ENCODE data around the gene LSM11. TPM values are rescaled to one million over a fixed set of nuclear protein-coding genes. Genes with fewer than 3 reads are reported as not detected.
"Not testable (repeated sequence)": the region's sequence is repeated elsewhere in the genome, so short reads cannot be mapped to it uniquely, and the experiment has no call there.

The LSM11 gene
- polyA plus RNA-seq, 2 donors: 0.94 to 1.3 TPM

GRCh38 chr5:157713830-157714595 is 29.5 kb upstream of the LSM11 start:
- Histone ChIP-seq H3K4me3 (ENCODE audit: low read depth in 1 of 2, low read length in 2 of 2) (no peak overlapping the region), H3K4me1 (ENCODE audit: control insufficient read depth in 2 of 2, insufficient read depth in 2 of 2, low read length in 1 of 2) (no peaks in the 10 kb centered on the region), H3K36me3 (ENCODE audit: control insufficient read depth in 2 of 2, insufficient read depth in 2 of 2, low read length in 1 of 2) (no peaks in the 10 kb centered on the region), H3K27me3 (ENCODE audit: control insufficient read depth in 1 of 2, insufficient read depth in 2 of 2, low read length in 2 of 2) (no peaks in the 10 kb centered on the region), H3K27ac (ENCODE audit: low read depth in 2 of 2, low read length in 1 of 2) (no peak overlapping the region), H3K9me3 (ENCODE audit: control insufficient read depth in 2 of 2, insufficient read depth in 1 of 2, low read depth in 1 of 2, low read length in 1 of 2) (no peaks in the 10 kb centered on the region)
- 86 to 87% methylated on average over 4 of the region's 4 CpGs for WGBS, 2 donors

DNA sequence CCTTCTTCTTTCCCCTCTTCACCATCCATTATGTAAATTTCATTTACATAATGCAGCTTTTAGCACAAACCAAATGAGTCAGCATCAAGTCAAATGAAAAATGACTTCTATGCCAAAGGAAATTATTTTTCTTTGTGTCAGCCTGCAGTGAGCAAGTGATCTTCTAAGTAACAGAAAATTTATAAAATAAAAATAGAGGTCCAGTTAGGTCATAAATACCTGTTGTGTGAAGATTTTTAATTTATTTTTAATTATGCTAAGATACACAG is 29.0 kb upstream of the LSM11 start:
- Histone ChIP-seq H3K36me3 (ENCODE audit: control insufficient read depth in 2 of 2, insufficient read depth in 2 of 2, low read length in 1 of 2) (no peaks in the 10 kb centered on the region), H3K4me3 (ENCODE audit: low read depth in 1 of 2, low read length in 2 of 2) (no peak overlapping the region), H3K27me3 (ENCODE audit: control insufficient read depth in 1 of 2, insufficient read depth in 2 of 2, low read length in 2 of 2) (no peaks in the 10 kb centered on the region), H3K27ac (ENCODE audit: low read depth in 2 of 2, low read length in 1 of 2) (no peak overlapping the region), H3K4me1 (ENCODE audit: control insufficient read depth in 2 of 2, insufficient read depth in 2 of 2, low read length in 1 of 2) (no peaks in the 10 kb centered on the region), H3K9me3 (ENCODE audit: control insufficient read depth in 2 of 2, insufficient read depth in 1 of 2, low read depth in 1 of 2, low read length in 1 of 2) (no peaks in the 10 kb centered on the region)

GRCh38 chr5:157718519-157718918 is 25.0 kb upstream of the LSM11 start:
- H3K27ac ChIP-seq (ENCODE audit: low read depth in 2 of 2, low read length in 1 of 2): no peak overlapping the region
- H3K4me3 ChIP-seq (ENCODE audit: low read depth in 1 of 2, low read length in 2 of 2): no peak overlapping the region
- H3K36me3 ChIP-seq (ENCODE audit: control insufficient read depth in 2 of 2, insufficient read depth in 2 of 2, low read length in 1 of 2): no peaks in the 10 kb centered on the region
- H3K9me3 ChIP-seq (ENCODE audit: control insufficient read depth in 2 of 2, insufficient read depth in 1 of 2, low read depth in 1 of 2, low read length in 1 of 2): no peaks in the 10 kb centered on the region
- no peaks in the 10 kb centered on the region for H3K4me1 ChIP-seq (ENCODE audit: control insufficient read depth in 2 of 2, insufficient read depth in 2 of 2, low read length in 1 of 2)
- 4 to 10% methylated on average over 4 of the region's 4 CpGs for WGBS, 2 donors
- no peaks in the 10 kb centered on the region for H3K27me3 ChIP-seq (ENCODE audit: control insufficient read depth in 1 of 2, insufficient read depth in 2 of 2, low read length in 2 of 2)

GRCh38 chr5:157719245-157719644 is 24.3 kb upstream of the LSM11 start:
- Histone ChIP-seq H3K27me3 (ENCODE audit: control insufficient read depth in 1 of 2, insufficient read depth in 2 of 2, low read length in 2 of 2) (no peaks in the 10 kb centered on the region), H3K36me3 (ENCODE audit: control insufficient read depth in 2 of 2, insufficient read depth in 2 of 2, low read length in 1 of 2) (no peaks in the 10 kb centered on the region), H3K9me3 (ENCODE audit: control insufficient read depth in 2 of 2, insufficient read depth in 1 of 2, low read depth in 1 of 2, low read length in 1 of 2) (no peaks in the 10 kb centered on the region), H3K4me3 (ENCODE audit: low read depth in 1 of 2, low read length in 2 of 2) (no peak overlapping the region), H3K27ac (ENCODE audit: low read depth in 2 of 2, low read length in 1 of 2) (no peak overlapping the region), H3K4me1 (ENCODE audit: control insufficient read depth in 2 of 2, insufficient read depth in 2 of 2, low read length in 1 of 2) (no peaks in the 10 kb centered on the region)
- 93 to 98% methylated on average over 2 of the region's 2 CpGs for WGBS, 2 donors

GRCh38 chr5:157721159-157721558 is 22.4 kb upstream of the LSM11 start:
- H3K9me3 ChIP-seq (ENCODE audit: control insufficient read depth in 2 of 2, insufficient read depth in 1 of 2, low read depth in 1 of 2, low read length in 1 of 2): no peaks in the 10 kb centered on the region
- no peaks in the 10 kb centered on the region for H3K36me3 ChIP-seq (ENCODE audit: control insufficient read depth in 2 of 2, insufficient read depth in 2 of 2, low read length in 1 of 2)
- H3K4me1 ChIP-seq (ENCODE audit: control insufficient read depth in 2 of 2, insufficient read depth in 2 of 2, low read length in 1 of 2): no peaks in the 10 kb centered on the region
- 75 to 78% methylated on average over 6 of the region's 6 CpGs for WGBS, 2 donors
- H3K4me3 ChIP-seq (ENCODE audit: low read depth in 1 of 2, low read length in 2 of 2): no peak overlapping the region
- no peak overlapping the region for H3K27ac ChIP-seq (ENCODE audit: low read depth in 2 of 2, low read length in 1 of 2)
- no peaks in the 10 kb centered on the region for H3K27me3 ChIP-seq (ENCODE audit: control insufficient read depth in 1 of 2, insufficient read depth in 2 of 2, low read length in 2 of 2)

DNA sequence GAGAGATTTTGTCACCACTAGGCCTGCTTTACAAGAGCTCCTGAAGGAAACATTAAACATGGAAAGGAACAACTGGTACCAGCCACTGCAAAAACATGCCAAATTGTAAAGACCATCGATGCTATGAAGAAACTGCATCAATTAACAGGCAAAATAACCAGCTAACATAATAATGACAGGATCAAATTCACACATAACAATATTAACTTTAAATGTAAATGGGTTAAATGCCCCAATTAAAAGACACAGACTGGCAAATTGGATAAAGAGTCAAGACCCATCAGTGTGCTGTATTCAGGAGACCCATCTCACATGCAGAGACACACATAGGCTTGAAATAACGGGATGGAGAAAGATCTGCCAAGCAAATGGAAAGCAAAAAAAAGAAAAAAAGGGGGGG is 20.6 kb upstream of the LSM11 start:
- not testable (repeated sequence) for H3K27me3 ChIP-seq (ENCODE audit: control insufficient read depth in 1 of 2, insufficient read depth in 2 of 2, low read length in 2 of 2)
- WGBS, 2 donors: 86 to 90% methylated on average over 2 of the region's 2 CpGs

DNA sequence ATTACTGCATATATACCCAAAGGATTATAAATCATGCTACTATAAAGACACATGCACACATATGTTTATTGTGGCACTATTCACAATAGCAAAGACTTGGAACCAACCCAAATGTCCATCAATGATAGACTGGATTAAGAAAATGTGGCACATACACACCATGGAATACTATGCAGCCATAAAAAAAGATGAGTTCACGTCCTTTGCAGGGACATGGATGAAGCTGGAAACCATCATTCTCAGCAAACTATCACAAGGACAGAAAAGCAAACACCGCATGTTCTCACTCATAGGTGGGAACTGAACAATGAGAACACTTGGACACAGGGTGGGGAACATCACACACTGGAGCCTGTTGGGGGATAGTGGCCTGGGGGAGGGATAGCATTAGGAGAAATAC is 16.9 kb upstream of the LSM11 start:
- H3K27ac ChIP-seq (ENCODE audit: low read depth in 2 of 2, low read length in 1 of 2); H3K4me3 ChIP-seq (ENCODE audit: low read depth in 1 of 2, low read length in 2 of 2); H3K27me3 ChIP-seq (ENCODE audit: control insufficient read depth in 1 of 2, insufficient read depth in 2 of 2, low read length in 2 of 2); H3K36me3 ChIP-seq (ENCODE audit: control insufficient read depth in 2 of 2, insufficient read depth in 2 of 2, low read length in 1 of 2); H3K9me3 ChIP-seq (ENCODE audit: control insufficient read depth in 2 of 2, insufficient read depth in 1 of 2, low read depth in 1 of 2, low read length in 1 of 2); H3K4me1 ChIP-seq (ENCODE audit: control insufficient read depth in 2 of 2, insufficient read depth in 2 of 2, low read length in 1 of 2): not testable (repeated sequence)
- 93 to 96% methylated on average over 2 of the region's 2 CpGs for WGBS, 2 donors

More for the DNA sequence above, 20.6 kb upstream of the LSM11 start:
- not testable (repeated sequence) for H3K4me3 ChIP-seq (ENCODE audit: low read depth in 1 of 2, low read length in 2 of 2); H3K27ac ChIP-seq (ENCODE audit: low read depth in 2 of 2, low read length in 1 of 2); H3K4me1 ChIP-seq (ENCODE audit: control insufficient read depth in 2 of 2, insufficient read depth in 2 of 2, low read length in 1 of 2); H3K9me3 ChIP-seq (ENCODE audit: control insufficient read depth in 2 of 2, insufficient read depth in 1 of 2, low read depth in 1 of 2, low read length in 1 of 2); H3K36me3 ChIP-seq (ENCODE audit: control insufficient read depth in 2 of 2, insufficient read depth in 2 of 2, low read length in 1 of 2)

- not testable (repeated sequence) for H3K9me3 ChIP-seq (ENCODE audit: control insufficient read depth in 2 of 2, insufficient read depth in 1 of 2, low read depth in 1 of 2, low read length in 1 of 2); H3K36me3 ChIP-seq (ENCODE audit: control insufficient read depth in 2 of 2, insufficient read depth in 2 of 2, low read length in 1 of 2); H3K4me1 ChIP-seq (ENCODE audit: control insufficient read depth in 2 of 2, insufficient read depth in 2 of 2, low read length in 1 of 2); H3K27me3 ChIP-seq (ENCODE audit: control insufficient read depth in 1 of 2, insufficient read depth in 2 of 2, low read length in 2 of 2); H3K27ac ChIP-seq (ENCODE audit: low read depth in 2 of 2, low read length in 1 of 2); H3K4me3 ChIP-seq (ENCODE audit: low read depth in 1 of 2, low read length in 2 of 2)
- WGBS, 2 donors: 90 to 100% methylated on average over 1 of the region's 1 CpG
These were observed 15.7 kb upstream of the LSM11 start for GRCh38 chr5:157727858-157728257.

- Histone ChIP-seq H3K36me3 (ENCODE audit: control insufficient read depth in 2 of 2, insufficient read depth in 2 of 2, low read length in 1 of 2) (peaks cover 0 to 3% of the 10 kb centered on the region in 2 donors), H3K4me1 (ENCODE audit: control insufficient read depth in 2 of 2, insufficient read depth in 2 of 2, low read length in 1 of 2) (no peaks in the 10 kb centered on the region), H3K9me3 (ENCODE audit: control insufficient read depth in 2 of 2, insufficient read depth in 1 of 2, low read depth in 1 of 2, low read length in 1 of 2) (no peaks in the 10 kb centered on the region), H3K4me3 (ENCODE audit: low read depth in 1 of 2, low read length in 2 of 2) (no peak overlapping the region), H3K27ac (ENCODE audit: low read depth in 2 of 2, low read length in 1 of 2) (no peak overlapping the region), H3K27me3 (ENCODE audit: control insufficient read depth in 1 of 2, insufficient read depth in 2 of 2, low read length in 2 of 2) (no peaks in the 10 kb centered on the region)
These were observed 13.7 kb upstream of the LSM11 start for GRCh38 chr5:157729858-157730257.

DNA sequence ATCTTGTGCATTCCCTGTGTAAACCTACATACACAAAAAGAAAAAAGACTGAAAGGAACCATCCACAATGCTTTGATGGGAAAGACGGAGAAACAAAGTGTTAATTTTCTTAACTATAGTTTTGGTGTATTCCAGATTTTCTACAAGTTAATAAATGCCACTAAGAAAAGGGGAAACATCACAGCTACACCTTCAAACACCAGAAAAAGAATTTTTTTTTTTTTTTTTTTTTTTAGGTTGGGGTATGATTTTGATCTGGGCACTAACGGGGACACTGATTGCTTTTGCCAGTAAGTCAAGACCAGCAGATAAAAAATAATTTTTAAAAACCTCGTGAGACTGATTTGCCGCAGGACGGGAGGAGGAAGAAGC is 12.6 kb upstream of the LSM11 start:
- H3K4me1 ChIP-seq (ENCODE audit: control insufficient read depth in 2 of 2, insufficient read depth in 2 of 2, low read length in 1 of 2): no peaks in the 10 kb centered on the region
- H3K9me3 ChIP-seq (ENCODE audit: control insufficient read depth in 2 of 2, insufficient read depth in 1 of 2, low read depth in 1 of 2, low read length in 1 of 2): no peaks in the 10 kb centered on the region
- WGBS, 2 donors: 18 to 19% methylated on average over 5 of the region's 5 CpGs
- H3K36me3 ChIP-seq (ENCODE audit: control insufficient read depth in 2 of 2, insufficient read depth in 2 of 2, low read length in 1 of 2): peaks cover 0 to 5% of the 10 kb centered on the region in 2 donors
- H3K27ac ChIP-seq (ENCODE audit: low read depth in 2 of 2, low read length in 1 of 2): peak overlapping the region; percentile 97 to 99
- no peaks in the 10 kb centered on the region for H3K27me3 ChIP-seq (ENCODE audit: control insufficient read depth in 1 of 2, insufficient read depth in 2 of 2, low read length in 2 of 2)
- peak overlapping the region; percentile 79 to 87 for H3K4me3 ChIP-seq (ENCODE audit: low read depth in 1 of 2, low read length in 2 of 2)

All from esophagus (tissue), 2 donors.